Activated CD8-positive, alpha-beta T cell treated with anti-CD3 and anti-CD28 coated beads for 36 hours (primary cell): ENCODE results near the gene CST9. TPM values are rescaled to one million over a fixed set of nuclear protein-coding genes. Genes with fewer than 3 reads are reported as not detected.

ENCODE experiments used
- ATAC-seq: fragments of 200-7000 bp; cut with Tn5 transposase; one replicate; pipeline ENCODE4 v1.10.0; 2021; ENCODE audit warnings: mild to moderate bottlenecking, moderate library complexity
- CTCF ChIA-PET: fragments of 350-600 bp; sonication (Branson Sonifier 250); formaldehyde crosslinking; loops from one replicate; lab custom pipeline; 2021; ENCODE audit warnings: antibody characterized with exemption; lab: Charles Lee
- POLR2A ChIA-PET: fragments of 350-600 bp; sonication (Branson Sonifier 250); formaldehyde crosslinking; loops from one replicate; lab custom pipeline; 2021; ENCODE audit warnings: antibody characterized with exemption; lab: Charles Lee
- DNase-seq: peaks from one replicate; pipeline ENCODE4 v3.0.0-alpha.2; 2020
- H3K27ac Mint-ChIP-seq: one replicate; pipeline ENCODE4 v1.8.0; 2021; ENCODE audit warnings: mild to moderate bottlenecking, mixed read lengths
- H3K27me3 Mint-ChIP-seq: one replicate; pipeline ENCODE4 v1.8.0; 2021; ENCODE audit warnings: mixed read lengths
- H3K36me3 Mint-ChIP-seq: one replicate; pipeline ENCODE4 v1.8.0; 2021; ENCODE audit warnings: low read depth, mixed read lengths
- H3K4me1 Mint-ChIP-seq: one replicate; pipeline ENCODE4 v1.8.0; 2021; ENCODE audit warnings: low read depth, mixed read lengths
- H3K4me3 Mint-ChIP-seq: one replicate; pipeline ENCODE4 v1.8.0; 2021; ENCODE audit warnings: mild to moderate bottlenecking, moderate library complexity, mixed read lengths
- H3K9me3 Mint-ChIP-seq: one replicate; pipeline ENCODE4 v1.8.0; 2021; ENCODE audit warnings: mixed read lengths
- CTCF ChIP-seq: fragments of 200-600 bp; IDR thresholded peaks from one replicate; pipeline ENCODE4 v1.8.0; 2022; ENCODE audit warnings: antibody characterized with exemption, mild to moderate bottlenecking
- intact Hi-C: fragments of 100-400 bp; cut with micrococcal nuclease; formaldehyde crosslinking; loops from one replicate; pipeline ENCODE4 v1.10.0; 2022
- total RNA-seq, 2 experiments: library from RNA; stranded (reverse); gene quantifications; one replicate each; pipeline ENCODE4 v1.2.3, GENCODE V29; 2021

Gene CST9
- total RNA-seq, 2 experiments from 2014 or later = not detected

- H3K4me3 Mint-ChIP-seq = no peak overlapping the region
- no peaks in the 10 kb centered on the region for H3K36me3 Mint-ChIP-seq
- no peaks in the 10 kb centered on the region for H3K4me1 Mint-ChIP-seq
- intact Hi-C loops = no loop called here
- no peak for ATAC-seq
- no peaks in the 10 kb centered on the region for H3K9me3 Mint-ChIP-seq
- no peak for DNase-seq
- ChIA-PET CTCF (no interaction called here), POLR2A (no interaction called here)
- no peaks in the 10 kb centered on the region for H3K27me3 Mint-ChIP-seq
- no peak for TF ChIP-seq CTCF
- H3K27ac Mint-ChIP-seq = no peak overlapping the region
These were observed 9.8 kb downstream of the CST9 start for GRCh38 chr20:23595941-23596340.

GRCh38 chr20:23588434-23589403 lies 17.0 kb downstream of the CST9 start:
- ChIA-PET CTCF (no interaction called here), POLR2A (no interaction called here)
- Mint-ChIP-seq H3K4me3 (no peak overlapping the region), H3K36me3 (no peaks in the 10 kb centered on the region), H3K27me3 (peaks cover 6% of the 10 kb centered on the region), H3K4me1 (peaks cover 4% of the 10 kb centered on the region), H3K27ac (no peak overlapping the region), H3K9me3 (no peaks in the 10 kb centered on the region)
- no peak for TF ChIP-seq CTCF
- intact Hi-C loops = no loop called here
- DNase-seq = no peak
- ATAC-seq = no peak

- intact Hi-C loops = no loop called here
- ATAC-seq = no peak
- CTCF ChIA-PET = no interaction called here
These were observed 18.1 kb downstream of the CST9 start for GRCh38 chr20:23587631-23588030.

GRCh38 chr20:23586735-23587525 lies 18.8 kb downstream of the CST9 start:
- intact Hi-C loops = no loop called here
- CTCF ChIA-PET = interaction anchor here (1.2 kb wide), 1 partner anchor 20 kb away, joined by 3 read pairs; no protein-coding TSS in a partner anchor
- Mint-ChIP-seq H3K36me3 (no peaks in the 10 kb centered on the region), H3K27me3 (peaks cover 10% of the 10 kb centered on the region), H3K9me3 (no peaks in the 10 kb centered on the region), H3K4me1 (peaks cover 4% of the 10 kb centered on the region), H3K27ac (no peak overlapping the region), H3K4me3 (no peak overlapping the region)
- ATAC-seq (no peak), DNase-seq (no peak)
- POLR2A ChIA-PET = no interaction called here
- no peak for TF ChIP-seq CTCF

More at GRCh38 chr20:23587631-23588030, 18.1 kb downstream of the CST9 start:
- no peak for DNase-seq
- TF ChIP-seq CTCF = no peak
- POLR2A ChIA-PET = no interaction called here
- Mint-ChIP-seq H3K36me3 (no peaks in the 10 kb centered on the region), H3K9me3 (no peaks in the 10 kb centered on the region), H3K4me3 (no peak overlapping the region), H3K27ac (no peak overlapping the region), H3K4me1 (peaks cover 4% of the 10 kb centered on the region), H3K27me3 (peaks cover 6% of the 10 kb centered on the region)
